H1 (cell line): ENCODE measurements around the gene NYAP2. TPM values are rescaled to one million over a fixed set of nuclear protein-coding genes. Genes with fewer than 3 reads are reported as not detected.

Source experiments
- ASH2L ChIP-seq: fragments of 200-600, 300-600 bp; sonication (generic); IDR thresholded peaks from one replicate; pipeline ENCODE4 v1.7.1; 2017; ENCODE audit warnings: low read length
- KDM1A ChIP-seq: fragments of 200-600, 300-600 bp; sonication (generic); IDR thresholded peaks from 2 replicates; pipeline ENCODE4 v1.7.1; 2016; ENCODE audit warnings: mild to moderate bottlenecking, low read length, borderline replicate concordance
- NRF1 ChIP-seq: IDR thresholded peaks from 2 replicates; pipeline ENCODE4 v1.6.1; 2011; ENCODE audit warnings: mild to moderate bottlenecking, low read depth, low read length, improper control_type of control experiment
- POU5F1 ChIP-seq: IDR thresholded peaks from 2 replicates; pipeline ENCODE4 v1.6.1; 2011; ENCODE audit warnings: low read depth, mild to moderate bottlenecking, low read length, moderate library complexity
- SIX5 ChIP-seq: IDR thresholded peaks from 2 replicates; pipeline ENCODE4 v1.6.1; 2011; ENCODE audit warnings: mild to moderate bottlenecking, low read depth, low read length
- SP1 ChIP-seq: IDR thresholded peaks from 2 replicates; pipeline ENCODE4 v1.6.1; 2011; ENCODE audit warnings: low read depth, low read length
- polyA plus RNA-seq, 7 experiments: library from polyadenylated mRNA; depleted of rRNA in 3 of 7; stranded (reverse) in 5 of 7; unstranded in 2 of 7; fragments of >200 nt in 5 of 7; fragments of 200-250 nt in 2 of 7; gene quantifications; 1 replicate in 5 of 7; 2 replicates in 1 of 7; 4 replicates in 1 of 7; pipeline versions ENCODE4 v1.2.1 to v1.2.3, GENCODE V29; 2011 to 2013; ENCODE audit warnings: missing spikeins in 2 of 7, mixed read lengths in 2 of 7
- total RNA-seq: library from RNA; stranded (reverse); fragmentation: NEBNext Ultra II Directional; extraction: Animal tissue kit (Norgen Biotek cat#: 25700); gene quantifications from 2 replicates; pipeline ENCODE4 v1.2.1, GENCODE V29; 2021

The NYAP2 gene
- total and polyA plus RNA-seq, 2 of the 8 experiments (the other 6 are each of a cell fraction or from before 2014, with no cell fraction given), result not detected

GRCh38 chr2:225452677-225453076 is 53.2 kb downstream of the NYAP2 start (continued):
- TF ChIP-seq KDM1A (no peak), NRF1 (no peak), POU5F1 (no peak), SIX5 (no peak), SP1 (no peak), ASH2L (no peak)
